ENCODE results near the gene TBX5. TPM values are rescaled to one million over a fixed set of nuclear protein-coding genes. Genes with fewer than 3 reads are reported as not detected.

TBX5 gene
- total RNA-seq, 6 experiments from 2014 or later: not detected

DNA sequence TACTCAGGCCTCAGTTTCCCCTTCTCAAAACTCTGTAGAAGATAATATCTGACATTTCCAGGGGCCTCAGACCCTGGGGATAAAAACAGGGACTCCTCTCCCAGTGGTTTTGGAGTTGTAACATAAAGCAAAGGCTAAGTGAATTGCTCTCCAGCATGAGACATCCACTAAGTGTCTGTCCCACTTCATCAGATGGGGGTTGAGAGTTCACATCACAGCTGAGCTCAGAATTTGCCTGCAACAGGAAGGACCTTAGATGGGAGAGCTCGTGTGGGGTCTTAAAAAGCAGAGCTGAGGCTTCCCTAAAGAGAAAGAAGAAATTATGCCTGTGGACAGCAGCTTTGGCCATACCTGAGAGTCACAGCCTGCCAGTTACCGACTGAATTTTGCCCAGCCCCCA, 61.1 kb downstream of the TBX5 start:
- 44% methylated on average over 2 of the region's 2 CpGs for WGBS (ENCODE audit: insufficient coverage, low coverage, low lambda C conversion rate, missing lambda C conversion rate)
- DNase-seq: no peak
- Histone ChIP-seq H3K36me3 (no peaks in the 10 kb centered on the region), H3K4me3 (no peak overlapping the region), H3K27me3 (no peaks in the 10 kb centered on the region), H3K9me3 (no peaks in the 10 kb centered on the region), H3K27ac (no peak overlapping the region), H3K4me1 (no peaks in the 10 kb centered on the region)
- intact Hi-C loops (cut with DNase I): no loop called here
- no peak for TF ChIP-seq POLR2A (IDR thresholded peaks at IDR 0.05)
- TF ChIP-seq, protein P1, sequence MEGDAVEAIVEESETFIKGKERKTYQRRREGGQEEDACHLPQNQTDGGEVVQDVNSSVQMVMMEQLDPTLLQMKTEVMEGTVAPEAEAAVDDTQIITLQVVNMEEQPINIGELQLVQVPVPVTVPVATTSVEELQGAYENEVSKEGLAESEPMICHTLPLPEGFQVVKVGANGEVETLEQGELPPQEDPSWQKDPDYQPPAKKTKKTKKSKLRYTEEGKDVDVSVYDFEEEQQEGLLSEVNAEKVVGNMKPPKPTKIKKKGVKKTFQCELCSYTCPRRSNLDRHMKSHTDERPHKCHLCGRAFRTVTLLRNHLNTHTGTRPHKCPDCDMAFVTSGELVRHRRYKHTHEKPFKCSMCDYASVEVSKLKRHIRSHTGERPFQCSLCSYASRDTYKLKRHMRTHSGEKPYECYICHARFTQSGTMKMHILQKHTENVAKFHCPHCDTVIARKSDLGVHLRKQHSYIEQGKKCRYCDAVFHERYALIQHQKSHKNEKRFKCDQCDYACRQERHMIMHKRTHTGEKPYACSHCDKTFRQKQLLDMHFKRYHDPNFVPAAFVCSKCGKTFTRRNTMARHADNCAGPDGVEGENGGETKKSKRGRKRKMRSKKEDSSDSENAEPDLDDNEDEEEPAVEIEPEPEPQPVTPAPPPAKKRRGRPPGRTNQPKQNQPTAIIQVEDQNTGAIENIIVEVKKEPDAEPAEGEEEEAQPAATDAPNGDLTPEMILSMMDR (IDR thresholded peaks at IDR 0.05): no peak
- no peak for ATAC-seq

DNA sequence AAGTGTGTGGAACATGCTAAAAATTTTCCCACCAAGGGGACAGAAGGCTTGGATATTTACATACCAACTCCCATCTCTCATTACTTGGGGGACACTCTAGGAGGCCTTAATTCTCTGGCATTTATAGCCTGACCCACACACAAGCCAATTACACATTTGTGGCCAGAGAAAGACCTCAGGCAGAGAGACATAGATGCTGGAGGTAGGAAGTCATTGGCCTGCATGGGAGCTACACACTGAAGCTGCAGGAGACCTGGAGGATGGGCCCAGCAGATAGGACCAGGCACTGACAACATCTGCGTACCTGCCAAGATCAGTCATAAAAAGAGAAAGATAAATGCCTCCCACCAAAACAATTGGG, 61.7 kb downstream of the TBX5 start:
- Histone ChIP-seq H3K4me1 (no peaks in the 10 kb centered on the region), H3K27me3 (no peaks in the 10 kb centered on the region), H3K4me3 (no peak overlapping the region), H3K9me3 (no peaks in the 10 kb centered on the region), H3K27ac (no peak overlapping the region), H3K36me3 (no peaks in the 10 kb centered on the region)
- intact Hi-C loops (cut with DNase I): no loop called here
- ATAC-seq (no peak), DNase-seq (no peak)
- TF ChIP-seq POLR2A (IDR thresholded peaks at IDR 0.05): no peak
- TF ChIP-seq, protein P1 (IDR thresholded peaks at IDR 0.05): no peak
- 40% methylated on average over 1 of the region's 1 CpG for WGBS (ENCODE audit: insufficient coverage, low coverage, low lambda C conversion rate, missing lambda C conversion rate)

DNA sequence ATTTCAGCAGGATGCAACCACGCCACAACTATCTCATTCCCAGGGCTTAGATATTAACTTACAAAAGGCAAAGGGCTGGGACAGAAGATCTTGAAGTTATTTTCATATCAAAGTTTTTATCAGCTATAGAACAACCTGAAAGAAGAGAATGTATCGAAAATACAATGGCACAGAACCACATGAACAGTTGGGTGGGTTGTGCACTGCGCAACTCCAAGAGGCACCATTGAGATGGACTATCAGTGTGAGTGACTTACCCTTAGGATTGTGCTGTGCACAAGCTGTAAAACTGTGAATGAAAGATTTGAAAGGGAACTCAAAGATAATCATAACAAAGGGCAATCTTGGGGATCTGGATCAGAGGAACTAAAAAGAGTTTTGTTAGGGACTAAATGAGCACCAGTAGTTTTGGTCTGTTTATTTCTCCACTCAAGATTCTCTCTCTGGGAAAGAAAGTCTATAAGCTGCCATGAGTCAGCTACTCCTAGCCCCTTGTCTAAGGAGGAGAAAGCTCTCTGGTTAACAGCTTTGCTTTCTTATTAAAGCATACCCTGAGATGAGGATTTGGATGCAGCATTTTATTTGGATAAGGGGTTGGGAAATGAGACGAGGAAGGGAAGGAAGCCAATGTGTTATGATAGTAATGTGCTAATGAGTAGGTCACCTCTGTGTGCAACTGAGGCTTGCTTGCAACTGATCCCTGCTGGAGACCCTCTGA, 62.2 kb downstream of the TBX5 start:
- H3K36me3 ChIP-seq: no peaks in the 10 kb centered on the region
- WGBS (ENCODE audit: insufficient coverage, low coverage, low lambda C conversion rate, missing lambda C conversion rate): 62% methylated on average over 4 of the region's 4 CpGs
- intact Hi-C loops (cut with DNase I): no loop called here
- no peaks in the 10 kb centered on the region for H3K27me3 ChIP-seq
- no peak overlapping the region for H3K27ac ChIP-seq
- no peak overlapping the region for H3K4me3 ChIP-seq
- H3K4me1 ChIP-seq: no peaks in the 10 kb centered on the region
- DNase-seq (no peak), ATAC-seq (no peak)
- no peaks in the 10 kb centered on the region for H3K9me3 ChIP-seq
- TF ChIP-seq POLR2A (IDR thresholded peaks at IDR 0.05): no peak
- TF ChIP-seq, protein P1 (IDR thresholded peaks at IDR 0.05): no peak

DNA sequence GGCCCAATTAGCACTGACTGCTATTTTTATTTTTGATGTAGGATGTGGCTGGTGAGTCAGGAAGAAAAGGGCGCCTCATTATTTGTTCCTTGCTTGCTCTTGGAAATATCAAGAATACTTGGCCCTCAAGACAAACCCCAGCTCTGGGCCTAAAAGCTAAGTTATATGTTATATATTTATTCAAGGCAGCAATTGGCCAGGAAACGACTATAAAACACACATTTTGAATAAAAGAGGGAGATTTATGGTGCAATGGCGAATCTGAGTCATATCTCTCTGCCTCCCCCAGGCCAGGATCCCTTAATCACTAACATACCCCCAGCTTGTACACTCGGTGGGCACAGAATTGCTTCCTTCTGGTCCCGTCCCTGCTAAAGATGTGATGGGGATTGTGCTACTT, 63.3 kb downstream of the TBX5 start:
- no peaks in the 10 kb centered on the region for H3K9me3 ChIP-seq
- 27% methylated on average over 5 of the region's 5 CpGs for WGBS (ENCODE audit: insufficient coverage, low coverage, low lambda C conversion rate, missing lambda C conversion rate)
- H3K36me3 ChIP-seq: no peaks in the 10 kb centered on the region
- H3K27me3 ChIP-seq: no peaks in the 10 kb centered on the region
- TF ChIP-seq POLR2A (IDR thresholded peaks at IDR 0.05): no peak
- TF ChIP-seq, protein P1 (IDR thresholded peaks at IDR 0.05): no peak
- ATAC-seq (no peak), DNase-seq (no peak)
- H3K4me3 ChIP-seq: no peak overlapping the region
- intact Hi-C loops (cut with DNase I): no loop called here
- H3K27ac ChIP-seq: no peak overlapping the region
- no peaks in the 10 kb centered on the region for H3K4me1 ChIP-seq

Measured in right lobe of liver (tissue), 6 donors.